HepG2 (cell line): ENCODE results near the gene ZBTB7C. TPM values are rescaled to one million over a fixed set of nuclear protein-coding genes. Genes with fewer than 3 reads are reported as not detected.

Experiments
- ATAC-seq: fragments of 200-7000 bp; cut with Tn5 transposase; 3 replicates; pipeline ENCODE4 v1.9.1; 2020; ENCODE audit warnings: mild to moderate bottlenecking, moderate library complexity
- BruUV-seq: library from RNA; stranded (reverse); fragments of 400-500 nt; replicated peaks from 2 replicates; lab custom pipeline; 2021; lab: Mats Ljungman, UMichigan
- CTCF ChIA-PET: fragments of 300-600 bp; formaldehyde crosslinking; extraction: SDS; loops from one replicate; lab custom pipeline; 2021; ENCODE audit warnings: low total read pairs, inconsistent platforms, low intra/inter-chr PET ratio; lab: Yijun Ruan, JAX
- POLR2A ChIA-PET: fragments of 350-600 bp; sonication (Branson Sonifier 250); formaldehyde crosslinking; loops from one replicate; lab custom pipeline; 2020; ENCODE audit warnings: antibody characterized with exemption, inconsistent platforms; lab: Yijun Ruan, JAX
- DNase-seq: peaks from one replicate; pipeline ENCODE4 v3.0.0-alpha.2; 2015; ENCODE audit warnings: low spot score
- FAIRE-seq: peaks from 3 replicates; lab custom pipeline; 2011; peaks lifted over from hg19 to GRCh38; lab: Jason Lieb, UNC
- H2AFZ ChIP-seq: one replicate; pipeline ENCODE4 v1.6.1; 2011; ENCODE audit warnings: low read length, inconsistent platforms
- H3K27ac ChIP-seq: fragments of 300-600 bp; 3 replicates; pipeline ENCODE4 v1.8.0; 2011; ENCODE audit warnings: mixed run types, mild to moderate bottlenecking, mixed read lengths, low read length, inconsistent platforms; ENCODE audit not compliant: insufficient read depth; ENCODE audit errors: extremely low read length
- H3K27me3 ChIP-seq, 2 experiments: fragments of 200-600 bp in 1 of 2; 2 replicates in 1 of 2; 3 replicates in 1 of 2; pipeline versions ENCODE4 v1.6.0 to v1.8.0; 2011; ENCODE audit warnings: low read length in 2 of 2, mild to moderate bottlenecking in 2 of 2, moderate library complexity in 2 of 2, inconsistent platforms in 1 of 2; ENCODE audit not compliant: insufficient read depth in 2 of 2, control insufficient read depth in 1 of 2
- H3K36me3 ChIP-seq, 2 experiments: fragments of 200-600 bp in 1 of 2; replicated peaks in 1 of 2; 2 replicates in 1 of 2; 3 replicates in 1 of 2; pipeline versions ENCODE4 v1.5.1 to v1.8.0; 2011; ENCODE audit warnings: low read length in 2 of 2, inconsistent platforms in 1 of 2; ENCODE audit not compliant: insufficient read depth in 2 of 2, control insufficient read depth in 1 of 2
- H3K4me1 ChIP-seq: 2 replicates; pipeline ENCODE4 v1.5.1; 2012; ENCODE audit warnings: low read length, inconsistent platforms; ENCODE audit not compliant: insufficient read depth
- H3K4me2 ChIP-seq: 2 replicates; pipeline ENCODE4 v1.6.0; 2011; ENCODE audit warnings: low read depth, low read length, inconsistent platforms
- H3K4me3 ChIP-seq, 3 experiments: fragments of 200-600 bp in 1 of 3; sonication (generic), shearing (Covaris generic) in 1 of 3; replicated peaks in 1 of 3; 2 replicates each; pipeline ENCODE4 v1.5.1; 2011 to 2016; ENCODE audit warnings: low read length in 3 of 3, inconsistent platforms in 2 of 3, low read depth in 2 of 3, mild to moderate bottlenecking in 2 of 3, control low read depth in 1 of 3, mixed read lengths in 1 of 3; ENCODE audit not compliant: insufficient read depth in 1 of 3
- H3K79me2 ChIP-seq: one replicate; pipeline ENCODE4 v1.6.1; 2011; ENCODE audit warnings: low read length, inconsistent platforms; ENCODE audit not compliant: insufficient read depth
- H3K9ac ChIP-seq: 2 replicates; pipeline ENCODE4 v1.6.0; 2011; ENCODE audit warnings: mild to moderate bottlenecking, low read depth, low read length, inconsistent platforms; ENCODE audit not compliant: insufficient read depth
- H3K9me3 ChIP-seq: 2 replicates; pipeline ENCODE4 v1.5.1; 2012; ENCODE audit warnings: mild to moderate bottlenecking, low read length
- H4K20me1 ChIP-seq: 2 replicates; pipeline ENCODE4 v1.6.0; 2011; ENCODE audit warnings: inconsistent platforms, mild to moderate bottlenecking, low read length, moderate library complexity; ENCODE audit not compliant: insufficient read depth
- NBN ChIP-seq: fragments of 450-650 bp; conservative IDR thresholded peaks from 2 replicates; pipeline ENCODE4 v1.6.1; 2017
- SOX6 ChIP-seq, 2 experiments: fragments of 450-650 bp in 1 of 2; sonication (generic) in 1 of 2; formaldehyde crosslinking in 1 of 2; IDR thresholded peaks; 2 replicates each; pipeline versions ENCODE4 v1.4.0 to v1.6.1; 2017 to 2020; ENCODE audit warnings: antibody characterized with exemption in 1 of 2, mild to moderate bottlenecking in 1 of 2, missing genetic modification reagents in 1 of 2
- ZNF292 ChIP-seq: sonication (generic); formaldehyde crosslinking; IDR thresholded peaks from 2 replicates; pipeline ENCODE4 v1.8.1; 2022; ENCODE audit warnings: mild to moderate bottlenecking, low read depth, missing genetic modification reagents, borderline replicate concordance
- ZNF605 ChIP-seq: sonication (generic); formaldehyde crosslinking; IDR thresholded peaks from 2 replicates; pipeline ENCODE4 v1.8.0; 2022; ENCODE audit warnings: mild to moderate bottlenecking, missing genetic modification reagents
- ZNF619 ChIP-seq: sonication (generic); formaldehyde crosslinking; IDR thresholded peaks from 2 replicates; pipeline ENCODE4 v1.4.0; 2020; ENCODE audit warnings: mild to moderate bottlenecking, missing genetic modification reagents
- ZNF629 ChIP-seq: sonication (generic); formaldehyde crosslinking; conservative IDR thresholded peaks from 2 replicates; pipeline ENCODE4 v1.5.0; 2020; ENCODE audit warnings: missing genetic modification reagents
- ZNF777 ChIP-seq: sonication (generic); formaldehyde crosslinking; IDR thresholded peaks from 2 replicates; pipeline ENCODE4 v1.4.0; 2020; ENCODE audit warnings: missing genetic modification reagents
- ZSCAN29 ChIP-seq: sonication (generic); formaldehyde crosslinking; conservative IDR thresholded peaks from 2 replicates; pipeline ENCODE4 v1.4.0; 2020; ENCODE audit warnings: mild to moderate bottlenecking, missing genetic modification reagents
- WGBS: methylation state at CpG from one replicate; pipeline ENCODE4 v1.1.6; 2017; ENCODE audit warnings: low lambda C conversion rate; 5-methylcytosine and 5-hydroxymethylcytosine counted together
- in situ Hi-C: cut with HindIII; loops from 2 replicates; pipeline ENCODE4 v1.10.0; 2017; ENCODE audit warnings: low pct_unique_long_range_greater_than_20kb; ENCODE audit not compliant: extremely low pct_ligation_motif_present
- intact Hi-C: fragments of 100-400 bp; cut with micrococcal nuclease; formaldehyde crosslinking; loops from one replicate; pipeline ENCODE4 v1.10.0; 2022; ENCODE audit not compliant: unreplicated experiment
- polyA plus RNA-seq, 8 experiments: library from polyadenylated mRNA; depleted of rRNA in 3 of 8; stranded (reverse) in 7 of 8; unstranded in 1 of 8; fragments of >200 nt; fragmentation: Illumina TruSeq in 4 of 8; extraction: Trizol in 4 of 8; gene quantifications; 2 replicates each; pipeline versions ENCODE4 v1.2.1 to v1.2.3, GENCODE V29; 2011 to 2016; ENCODE audit warnings: low read depth in 4 of 8, missing spikeins in 1 of 8, mixed read lengths in 1 of 8; ENCODE audit not compliant: insufficient read depth in 1 of 8
- total RNA-seq, 5 experiments: library from RNA; depleted of rRNA; stranded (reverse); fragments of >200 nt; fragmentation: Illumina TruSeq; extraction: Trizol; gene quantifications; 2 replicates each; pipeline ENCODE4 v1.2.3, GENCODE V29; 2016; ENCODE audit warnings: low read depth in 1 of 5
- TF ChIP-seq, protein P1 (sequence below): sonication (generic); formaldehyde crosslinking; IDR thresholded peaks from 2 replicates; pipeline ENCODE4 v1.8.0; 2022; ENCODE audit warnings: low read depth, missing genetic modification reagents
- TF ChIP-seq, protein P2 (sequence below): sonication (generic); formaldehyde crosslinking; IDR thresholded peaks from 2 replicates; pipeline ENCODE4 v1.4.0; 2020; ENCODE audit warnings: mild to moderate bottlenecking, missing genetic modification reagents
- TF ChIP-seq, protein P3 (sequence below): sonication (generic); IDR thresholded peaks from 2 replicates; pipeline ENCODE4 v1.6.1; 2016; ENCODE audit warnings: low read depth, borderline replicate concordance

The ZBTB7C gene
- total and polyA plus RNA-seq, 2 of the 13 experiments (the other 11 are each of a cell fraction or from before 2014, with no cell fraction given) = 0.01 to 0.04 TPM

DNA sequence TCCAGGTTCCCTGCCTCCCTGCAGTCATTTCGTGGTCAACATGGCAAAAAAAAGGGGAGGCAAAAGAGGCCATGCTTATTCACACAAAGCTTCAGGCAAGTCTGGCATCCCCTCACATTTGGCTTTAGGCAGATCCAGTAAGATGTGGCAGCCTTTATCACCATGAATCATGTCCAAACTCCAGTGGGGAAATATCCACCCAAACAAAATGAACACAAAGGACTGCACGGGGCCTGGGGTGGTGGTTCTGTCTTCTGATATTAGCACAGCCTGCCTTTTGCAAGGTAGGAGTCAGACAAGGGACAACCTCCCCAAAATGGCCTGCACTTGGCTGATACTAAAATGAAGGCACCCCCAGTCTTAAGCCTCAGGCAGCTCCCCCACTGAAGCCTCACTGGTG is 129.9 kb downstream of the ZBTB7C start:
- POLR2A ChIA-PET = no interaction called here
- Histone ChIP-seq H3K79me2 (no peaks in the 10 kb centered on the region), H4K20me1 (no peaks in the 10 kb centered on the region), H3K4me2 (no peak overlapping the region), H3K9me3 (no peaks in the 10 kb centered on the region), H3K4me1 (no peaks in the 10 kb centered on the region), H3K9ac (no peak overlapping the region), H3K36me3 (no peaks in the 10 kb centered on the region), H3K27me3 (0 out of 5 replicates have a peak, but pooled peaks cover 0 to 3% of the 10 kb centered on the region in 2 experiments), H2AFZ (no peak overlapping the region), H3K27ac (no peak overlapping the region), H3K4me3 (no peak overlapping the region)
- CTCF ChIA-PET = no interaction called here
- TF ChIP-seq, protein P1, sequence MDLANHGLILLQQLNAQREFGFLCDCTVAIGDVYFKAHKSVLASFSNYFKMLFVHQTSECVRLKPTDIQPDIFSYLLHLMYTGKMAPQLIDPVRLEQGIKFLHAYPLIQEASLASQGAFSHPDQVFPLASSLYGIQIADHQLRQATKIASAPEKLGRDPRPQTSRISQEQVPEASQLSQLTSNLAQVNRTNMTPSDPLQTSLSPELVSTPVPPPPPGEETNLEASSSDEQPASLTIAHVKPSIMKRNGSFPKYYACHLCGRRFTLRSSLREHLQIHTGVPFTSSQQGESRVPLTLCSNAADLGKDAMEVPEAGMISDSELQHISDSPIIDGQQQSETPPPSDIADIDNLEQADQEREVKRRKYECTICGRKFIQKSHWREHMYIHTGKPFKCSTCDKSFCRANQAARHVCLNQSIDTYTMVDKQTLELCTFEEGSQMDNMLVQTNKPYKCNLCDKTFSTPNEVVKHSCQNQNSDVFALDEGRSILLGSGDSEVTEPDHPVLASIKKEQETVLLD (CRISPR knock-in tag) = no peak
- DNase-seq = no peak
- 0% methylated on average over 2 of the region's 2 CpGs for WGBS
- no TSS peak for BruUV-seq
- intact Hi-C loops = no loop called here
- in situ Hi-C loops = no loop called here
- ATAC-seq = no peak
- no peak for FAIRE-seq

DNA sequence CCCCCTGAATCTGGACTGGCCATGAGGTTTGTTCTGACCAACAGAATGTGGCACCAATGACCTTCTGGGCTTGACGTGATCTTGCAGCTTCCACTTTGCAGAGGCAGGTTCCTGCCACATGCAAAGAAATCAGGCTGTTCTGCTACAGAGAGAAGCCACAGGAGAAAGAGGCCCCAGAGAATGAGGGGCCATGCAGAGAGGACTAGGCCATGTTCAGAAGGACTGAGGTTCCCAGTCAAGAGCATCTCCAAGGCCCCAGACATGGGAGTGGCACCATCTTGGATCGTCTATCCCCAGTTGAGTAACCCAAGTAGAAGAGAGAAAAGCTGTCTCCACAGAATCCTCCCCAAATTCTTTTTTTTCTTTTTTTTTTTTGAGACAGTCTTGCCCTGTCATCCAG is 131.1 kb downstream of the ZBTB7C start:
- no TSS peak for BruUV-seq
- 0 out of 5 replicates have a peak, but pooled peaks cover 0 to 3% of the 10 kb centered on the region in 2 experiments for H3K27me3 ChIP-seq
- 41% methylated on average over 2 of the region's 2 CpGs for WGBS
- H2AFZ ChIP-seq = no peak overlapping the region
- ATAC-seq = no peak
- no peak overlapping the region for H3K27ac ChIP-seq
- no peaks in the 10 kb centered on the region for H3K4me1 ChIP-seq
- in situ Hi-C loops (no loop called here), intact Hi-C loops (no loop called here)
- no peaks in the 10 kb centered on the region for H4K20me1 ChIP-seq
- no peaks in the 10 kb centered on the region for H3K79me2 ChIP-seq
- TF ChIP-seq, protein P2, sequence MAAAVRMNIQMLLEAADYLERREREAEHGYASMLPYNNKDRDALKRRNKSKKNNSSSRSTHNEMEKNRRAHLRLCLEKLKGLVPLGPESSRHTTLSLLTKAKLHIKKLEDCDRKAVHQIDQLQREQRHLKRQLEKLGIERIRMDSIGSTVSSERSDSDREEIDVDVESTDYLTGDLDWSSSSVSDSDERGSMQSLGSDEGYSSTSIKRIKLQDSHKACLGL (CRISPR knock-in tag) = no peak
- no peak for TF ChIP-seq ZSCAN29
- TF ChIP-seq, protein P1 (CRISPR knock-in tag) = no peak
- TF ChIP-seq SOX6 (IDR thresholded peaks at IDR 0.05) = no peak
- no peak for TF ChIP-seq SOX6 (CRISPR knock-in tag; IDR thresholded peaks at IDR 0.05)
- no peak for TF ChIP-seq NBN
- TF ChIP-seq ZNF292 (CRISPR knock-in tag) = no peak
- TF ChIP-seq ZNF605 (CRISPR knock-in tag) = no peak
- TF ChIP-seq ZNF629 (CRISPR knock-in tag) = no peak
- no peak for TF ChIP-seq ZNF619
- no peak for TF ChIP-seq ZNF777 (CRISPR knock-in tag)
- TF ChIP-seq, protein P3, sequence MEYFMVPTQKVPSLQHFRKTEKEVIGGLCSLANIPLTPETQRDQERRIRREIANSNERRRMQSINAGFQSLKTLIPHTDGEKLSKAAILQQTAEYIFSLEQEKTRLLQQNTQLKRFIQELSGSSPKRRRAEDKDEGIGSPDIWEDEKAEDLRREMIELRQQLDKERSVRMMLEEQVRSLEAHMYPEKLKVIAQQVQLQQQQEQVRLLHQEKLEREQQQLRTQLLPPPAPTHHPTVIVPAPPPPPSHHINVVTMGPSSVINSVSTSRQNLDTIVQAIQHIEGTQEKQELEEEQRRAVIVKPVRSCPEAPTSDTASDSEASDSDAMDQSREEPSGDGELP = no peak
- no peak overlapping the region for H3K4me3 ChIP-seq
- no peak overlapping the region for H3K9ac ChIP-seq
- no peaks in the 10 kb centered on the region for H3K36me3 ChIP-seq
- ChIA-PET POLR2A (no interaction called here), CTCF (no interaction called here)
- no peak for DNase-seq
- no peak for FAIRE-seq
- H3K4me2 ChIP-seq = no peak overlapping the region
- H3K9me3 ChIP-seq = no peaks in the 10 kb centered on the region
